ENCODE results near the gene POGLUT2. TPM values are rescaled to one million over a fixed set of nuclear protein-coding genes. Genes with fewer than 3 reads are reported as not detected.

The POGLUT2 gene
- total RNA-seq, 1 donor = 15.9 TPM

DNA sequence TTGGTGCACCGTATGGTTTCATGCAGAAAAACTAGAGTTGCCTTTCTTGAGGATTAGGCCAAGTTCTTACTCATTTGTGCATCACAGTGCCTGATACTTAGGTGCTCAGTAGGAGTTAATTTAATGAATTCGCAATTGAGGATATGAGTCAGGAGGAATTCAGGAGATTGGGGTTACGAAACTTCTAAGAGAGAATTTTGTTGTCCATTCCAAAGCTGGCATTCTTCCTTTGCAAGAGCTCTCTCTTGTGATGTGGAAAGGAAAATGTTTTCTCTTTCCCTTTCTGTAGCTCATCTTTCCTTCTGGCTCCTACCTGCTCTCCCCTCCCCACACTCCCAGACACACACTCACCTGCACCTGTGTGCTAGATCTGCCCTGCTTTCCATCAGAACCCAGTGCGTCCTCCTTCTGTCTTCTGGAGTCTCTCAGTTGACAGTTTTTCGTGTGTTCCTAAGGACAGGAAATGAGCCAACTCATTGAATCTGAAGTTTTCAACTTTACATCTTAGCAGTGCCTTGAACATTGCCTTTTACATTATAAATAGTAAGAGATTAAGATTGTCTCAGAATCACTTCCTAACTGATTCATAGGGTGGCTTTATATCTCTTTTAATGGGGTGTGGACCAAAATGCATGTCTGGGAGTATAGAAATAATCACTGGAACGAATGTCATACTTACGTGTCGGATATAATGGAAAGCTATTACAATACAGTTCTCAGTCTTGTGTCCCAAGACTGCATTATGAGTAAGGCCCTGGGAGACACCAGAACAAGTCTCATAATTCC lies 27.3 kb upstream of the POGLUT2 start:
- Histone ChIP-seq H3K4me2 (ENCODE audit: insufficient read depth, low read length) (peak overlapping the region; percentile 97), H3K27me3 (ENCODE audit: insufficient read depth, low read length) (no peaks in the 10 kb centered on the region), H3K36me3 (ENCODE audit: insufficient read depth, low read length) (peaks cover 47% of the 10 kb centered on the region), H4K20me1 (ENCODE audit: insufficient read depth, low read length) (no peaks in the 10 kb centered on the region), H3K27ac (ENCODE audit: low read depth, low read length) (peak overlapping the region; percentile 93), H3K79me2 (ENCODE audit: insufficient read depth, low read length) (peaks cover 4% of the 10 kb centered on the region), H3K4me3 (ENCODE audit: insufficient read depth, low read length) (peak overlapping the region; percentile 69), H2AFZ (ENCODE audit: low read length) (peak overlapping the region; percentile 77), H3K9me3 (ENCODE audit: low read depth, low read length) (no peaks in the 10 kb centered on the region), H3K4me1 (ENCODE audit: insufficient read depth, low read length) (peaks cover 17% of the 10 kb centered on the region)
- TF ChIP-seq, protein P1, sequence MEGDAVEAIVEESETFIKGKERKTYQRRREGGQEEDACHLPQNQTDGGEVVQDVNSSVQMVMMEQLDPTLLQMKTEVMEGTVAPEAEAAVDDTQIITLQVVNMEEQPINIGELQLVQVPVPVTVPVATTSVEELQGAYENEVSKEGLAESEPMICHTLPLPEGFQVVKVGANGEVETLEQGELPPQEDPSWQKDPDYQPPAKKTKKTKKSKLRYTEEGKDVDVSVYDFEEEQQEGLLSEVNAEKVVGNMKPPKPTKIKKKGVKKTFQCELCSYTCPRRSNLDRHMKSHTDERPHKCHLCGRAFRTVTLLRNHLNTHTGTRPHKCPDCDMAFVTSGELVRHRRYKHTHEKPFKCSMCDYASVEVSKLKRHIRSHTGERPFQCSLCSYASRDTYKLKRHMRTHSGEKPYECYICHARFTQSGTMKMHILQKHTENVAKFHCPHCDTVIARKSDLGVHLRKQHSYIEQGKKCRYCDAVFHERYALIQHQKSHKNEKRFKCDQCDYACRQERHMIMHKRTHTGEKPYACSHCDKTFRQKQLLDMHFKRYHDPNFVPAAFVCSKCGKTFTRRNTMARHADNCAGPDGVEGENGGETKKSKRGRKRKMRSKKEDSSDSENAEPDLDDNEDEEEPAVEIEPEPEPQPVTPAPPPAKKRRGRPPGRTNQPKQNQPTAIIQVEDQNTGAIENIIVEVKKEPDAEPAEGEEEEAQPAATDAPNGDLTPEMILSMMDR (IDR thresholded peaks at IDR 0.05; ENCODE audit: extremely low read depth, low read depth, low read length) = peak; percentile 7
- peak; percentile 41 for DNase-seq (ENCODE audit: insufficient read length, low spot score, missing footprints)

DNA sequence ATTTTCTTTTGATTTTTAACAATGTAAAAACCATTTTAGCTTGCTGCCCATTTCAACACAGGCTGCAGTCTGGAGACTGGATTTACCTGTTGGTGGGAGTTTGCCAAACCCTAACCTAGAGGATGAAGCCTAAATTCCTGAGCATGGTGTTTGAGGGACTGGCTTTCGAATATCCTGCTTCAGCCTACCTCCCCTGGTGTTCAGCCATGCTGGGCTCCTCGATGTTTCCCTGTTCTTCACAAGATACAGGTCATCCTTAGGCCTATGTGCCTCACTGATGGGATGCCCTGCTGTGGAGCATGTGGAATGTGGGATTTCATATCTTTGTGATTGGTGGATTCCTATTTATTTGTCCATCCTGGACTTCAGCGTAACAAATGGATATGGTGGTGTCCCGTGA lies 26.6 kb upstream of the POGLUT2 start:
- no peaks in the 10 kb centered on the region for H3K9me3 ChIP-seq (ENCODE audit: low read depth, low read length)
- H4K20me1 ChIP-seq (ENCODE audit: insufficient read depth, low read length) = no peaks in the 10 kb centered on the region
- peak; percentile 21 for DNase-seq (ENCODE audit: insufficient read length, low spot score, missing footprints)
- peaks cover 47% of the 10 kb centered on the region for H3K36me3 ChIP-seq (ENCODE audit: insufficient read depth, low read length)
- H3K27me3 ChIP-seq (ENCODE audit: insufficient read depth, low read length) = no peaks in the 10 kb centered on the region
- peak overlapping the region; percentile 93 for H3K27ac ChIP-seq (ENCODE audit: low read depth, low read length)
- TF ChIP-seq, protein P1 (IDR thresholded peaks at IDR 0.05; ENCODE audit: extremely low read depth, low read depth, low read length) = no peak
- H3K79me2 ChIP-seq (ENCODE audit: insufficient read depth, low read length) = peaks cover 4% of the 10 kb centered on the region
- peak overlapping the region; percentile 97 for H3K4me2 ChIP-seq (ENCODE audit: insufficient read depth, low read length)
- peak overlapping the region; percentile 24 for H3K4me3 ChIP-seq (ENCODE audit: insufficient read depth, low read length)
- H3K4me1 ChIP-seq (ENCODE audit: insufficient read depth, low read length) = peaks cover 17% of the 10 kb centered on the region
- peak overlapping the region; percentile 52 for H2AFZ ChIP-seq (ENCODE audit: low read length)

DNA sequence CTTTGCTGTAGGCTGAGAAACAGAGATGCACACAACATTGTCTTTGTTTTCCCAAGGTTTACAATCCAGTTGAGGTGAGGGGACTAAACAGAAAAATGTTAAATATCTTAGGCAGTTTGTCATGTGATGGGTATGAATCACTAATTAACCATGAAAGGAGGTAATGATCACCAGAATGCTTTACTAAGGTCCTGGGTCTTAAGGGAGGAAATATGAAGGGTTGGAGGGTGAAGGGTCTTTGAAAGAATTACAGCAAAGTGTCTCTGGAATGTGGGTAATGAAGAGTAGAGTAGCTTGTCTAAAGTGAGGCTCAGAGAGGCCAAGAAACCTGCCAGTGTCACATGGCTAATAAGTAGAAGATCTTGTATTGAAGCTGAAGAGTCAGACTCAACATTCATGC lies 19.1 kb upstream of the POGLUT2 start:
- TF ChIP-seq, protein P1 (IDR thresholded peaks at IDR 0.05; ENCODE audit: extremely low read depth, low read depth, low read length) = no peak
- Histone ChIP-seq H4K20me1 (ENCODE audit: insufficient read depth, low read length) (no peaks in the 10 kb centered on the region), H3K4me3 (ENCODE audit: insufficient read depth, low read length) (no peak overlapping the region), H3K79me2 (ENCODE audit: insufficient read depth, low read length) (peaks cover 28% of the 10 kb centered on the region), H3K4me1 (ENCODE audit: insufficient read depth, low read length) (peaks cover 2% of the 10 kb centered on the region), H3K36me3 (ENCODE audit: insufficient read depth, low read length) (peaks cover 20% of the 10 kb centered on the region), H3K27ac (ENCODE audit: low read depth, low read length) (no peak overlapping the region), H3K9me3 (ENCODE audit: low read depth, low read length) (no peaks in the 10 kb centered on the region), H3K4me2 (ENCODE audit: insufficient read depth, low read length) (no peak overlapping the region), H2AFZ (ENCODE audit: low read length) (no peak overlapping the region), H3K27me3 (ENCODE audit: insufficient read depth, low read length) (no peaks in the 10 kb centered on the region)
- DNase-seq (ENCODE audit: insufficient read length, low spot score, missing footprints) = peak; percentile 3

DNA sequence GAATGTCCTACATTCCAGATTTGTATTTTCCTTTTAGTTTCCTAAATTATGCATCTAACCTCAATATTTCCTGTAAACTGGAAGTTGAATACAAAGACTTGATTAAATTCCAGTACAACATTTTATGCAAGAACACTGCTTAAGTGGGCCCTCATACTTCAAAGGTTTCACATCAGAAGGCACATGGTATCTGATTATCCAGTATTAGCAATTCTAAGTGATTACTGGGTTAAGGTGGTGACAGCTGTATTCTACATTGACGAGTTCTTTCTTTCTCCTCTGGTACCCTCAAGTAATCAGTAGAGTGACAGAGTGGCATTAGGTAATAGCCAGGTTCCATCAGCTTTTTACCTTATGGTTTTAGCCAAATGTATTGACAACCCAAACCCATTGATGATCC lies 18.5 kb upstream of the POGLUT2 start:
- no peaks in the 10 kb centered on the region for H3K9me3 ChIP-seq (ENCODE audit: low read depth, low read length)
- DNase-seq (ENCODE audit: insufficient read length, low spot score, missing footprints) = no peak
- H2AFZ ChIP-seq (ENCODE audit: low read length) = no peak overlapping the region
- H3K4me2 ChIP-seq (ENCODE audit: insufficient read depth, low read length) = no peak overlapping the region
- H3K4me1 ChIP-seq (ENCODE audit: insufficient read depth, low read length) = peaks cover 9% of the 10 kb centered on the region
- H3K4me3 ChIP-seq (ENCODE audit: insufficient read depth, low read length) = no peak overlapping the region
- peaks cover 14% of the 10 kb centered on the region for H3K36me3 ChIP-seq (ENCODE audit: insufficient read depth, low read length)
- H4K20me1 ChIP-seq (ENCODE audit: insufficient read depth, low read length) = no peaks in the 10 kb centered on the region
- no peak overlapping the region for H3K27ac ChIP-seq (ENCODE audit: low read depth, low read length)
- TF ChIP-seq, protein P1 (IDR thresholded peaks at IDR 0.05; ENCODE audit: extremely low read depth, low read depth, low read length) = no peak
- peaks cover 35% of the 10 kb centered on the region for H3K79me2 ChIP-seq (ENCODE audit: insufficient read depth, low read length)
- H3K27me3 ChIP-seq (ENCODE audit: insufficient read depth, low read length) = no peaks in the 10 kb centered on the region

Data from osteoblast (primary cell).